Thyroid gland (tissue), 4 donors: ENCODE measurements around the gene EFNA1. TPM values are rescaled to one million over a fixed set of nuclear protein-coding genes. Genes with fewer than 3 reads are reported as not detected.

ENCODE experiments used
- DNase-seq, 2 donors: peaks; one replicate each; pipeline ENCODE4 v3.0.0-alpha.2; 2019
- H3K27ac ChIP-seq, 3 donors: fragments of 200-600 bp; sonication (generic); 1 replicate in 2 of 3; 2 replicates in 1 of 3; pipeline ENCODE4 v1.5.1; 2016 to 2019; ENCODE audit warnings: mild to moderate bottlenecking in 1 of 3, moderate library complexity in 1 of 3
- H3K27me3 ChIP-seq: fragments of 200-600 bp; sonication (generic); one replicate; pipeline ENCODE4 v1.5.1; 2019
- H3K36me3 ChIP-seq, 2 donors: fragments of 200-600 bp; sonication (generic); one replicate each; pipeline ENCODE4 v1.5.1; 2016 to 2019
- H3K4me1 ChIP-seq, 2 donors: fragments of 200-600 bp; sonication (generic); one replicate each; pipeline ENCODE4 v1.5.1; 2017 to 2019
- H3K4me3 ChIP-seq, 3 donors: fragments of 200-600 bp; sonication (generic); replicated peaks in 1 of 3; 1 replicate in 2 of 3; 2 replicates in 1 of 3; pipeline ENCODE4 v1.5.1; 2016; ENCODE audit warnings: mild to moderate bottlenecking in 1 of 3
- H3K9me3 ChIP-seq: fragments of 200-600 bp; sonication (generic); one replicate; pipeline ENCODE4 v1.5.1; 2017
- POLR2A ChIP-seq, 2 donors: fragments of 450-650 bp; IDR thresholded peaks; one replicate each; pipeline ENCODE4 v1.6.1; 2017; ENCODE audit warnings: antibody characterized with exemption in 2 of 2, mild to moderate bottlenecking in 2 of 2, moderate library complexity in 1 of 2
- WGBS, 2 donors: methylation state at CpG; one replicate each; pipeline ENCODE4 v1.1.5; 2017; 5-methylcytosine and 5-hydroxymethylcytosine counted together
- intact Hi-C: fragments of 100-400 bp; cut with DNase I; formaldehyde crosslinking; loops from one replicate; pipeline ENCODE4 v1.15.1; 2023
- total RNA-seq, 4 donors: library from RNA; depleted of rRNA; stranded (reverse); fragments of >200 nt; gene quantifications; one replicate each; pipeline ENCODE4 v1.2.3, GENCODE V29; 2016
- TF ChIP-seq, protein P1 (sequence below), 6 experiments: fragments of 200-600 bp in 3 of 6; fragments of 450-650 bp in 3 of 6; sonication (generic) in 3 of 6; IDR thresholded peaks; one replicate each; pipeline ENCODE4 v1.5.1; 2016 to 2019; ENCODE audit warnings: antibody characterized with exemption in 6 of 6, mild to moderate bottlenecking in 2 of 6, inconsistent platforms in 1 of 6, moderate library complexity in 1 of 6

Gene EFNA1
- total RNA-seq, 4 donors from 2014 or later: 56.1 to 129 (median 83.1) TPM

DNA sequence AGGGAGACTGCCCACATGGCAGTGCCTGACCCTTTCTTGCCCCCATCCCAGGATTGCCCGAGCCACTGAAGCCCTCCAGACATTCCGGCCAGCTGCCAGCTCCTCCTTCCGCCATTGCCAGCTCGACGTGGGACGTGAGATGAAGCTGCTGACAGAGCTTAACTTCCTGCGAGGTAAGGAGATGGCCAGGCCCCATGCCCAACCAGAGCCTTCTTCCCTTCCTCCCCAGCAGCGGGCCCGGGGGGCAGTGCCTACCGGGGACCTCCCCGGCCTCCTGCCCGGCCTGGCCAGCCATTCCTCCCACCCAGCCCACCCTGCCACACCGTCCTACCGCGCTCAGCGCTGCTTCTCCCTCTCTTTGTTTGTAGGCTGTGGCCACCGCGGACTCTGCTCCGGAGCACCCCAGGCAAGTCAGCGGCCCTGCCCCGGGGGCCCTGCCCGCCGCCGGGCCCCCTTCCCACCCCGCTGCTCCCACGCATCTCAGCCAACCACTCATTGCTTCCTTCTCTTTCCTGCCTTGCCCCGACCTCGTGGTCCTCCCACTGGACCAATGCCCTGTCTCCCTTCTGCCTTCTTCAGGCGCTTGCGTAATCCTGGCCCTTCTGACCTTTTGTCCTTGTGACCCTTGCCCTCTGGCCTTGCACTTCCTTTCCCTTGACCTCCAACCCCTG, 50.9 kb downstream of the EFNA1 start:
- Histone ChIP-seq H3K4me1 (peaks cover 2 to 15% of the 10 kb centered on the region in 2 donors), H3K9me3 (no peaks in the 10 kb centered on the region), H3K36me3 (no peaks in the 10 kb centered on the region), H3K4me3 (no peak overlapping the region), H3K27ac (no peak overlapping the region), H3K27me3 (peaks cover 7% of the 10 kb centered on the region)
- DNase-seq: no peak
- TF ChIP-seq POLR2A (IDR thresholded peaks at IDR 0.05): no peak
- TF ChIP-seq, protein P1, sequence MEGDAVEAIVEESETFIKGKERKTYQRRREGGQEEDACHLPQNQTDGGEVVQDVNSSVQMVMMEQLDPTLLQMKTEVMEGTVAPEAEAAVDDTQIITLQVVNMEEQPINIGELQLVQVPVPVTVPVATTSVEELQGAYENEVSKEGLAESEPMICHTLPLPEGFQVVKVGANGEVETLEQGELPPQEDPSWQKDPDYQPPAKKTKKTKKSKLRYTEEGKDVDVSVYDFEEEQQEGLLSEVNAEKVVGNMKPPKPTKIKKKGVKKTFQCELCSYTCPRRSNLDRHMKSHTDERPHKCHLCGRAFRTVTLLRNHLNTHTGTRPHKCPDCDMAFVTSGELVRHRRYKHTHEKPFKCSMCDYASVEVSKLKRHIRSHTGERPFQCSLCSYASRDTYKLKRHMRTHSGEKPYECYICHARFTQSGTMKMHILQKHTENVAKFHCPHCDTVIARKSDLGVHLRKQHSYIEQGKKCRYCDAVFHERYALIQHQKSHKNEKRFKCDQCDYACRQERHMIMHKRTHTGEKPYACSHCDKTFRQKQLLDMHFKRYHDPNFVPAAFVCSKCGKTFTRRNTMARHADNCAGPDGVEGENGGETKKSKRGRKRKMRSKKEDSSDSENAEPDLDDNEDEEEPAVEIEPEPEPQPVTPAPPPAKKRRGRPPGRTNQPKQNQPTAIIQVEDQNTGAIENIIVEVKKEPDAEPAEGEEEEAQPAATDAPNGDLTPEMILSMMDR (IDR thresholded peaks at IDR 0.05): no peak
- intact Hi-C loops: no loop called here
- WGBS, 2 donors: 85 to 87% methylated on average over 26 to 28 of the region's 30 CpGs

DNA sequence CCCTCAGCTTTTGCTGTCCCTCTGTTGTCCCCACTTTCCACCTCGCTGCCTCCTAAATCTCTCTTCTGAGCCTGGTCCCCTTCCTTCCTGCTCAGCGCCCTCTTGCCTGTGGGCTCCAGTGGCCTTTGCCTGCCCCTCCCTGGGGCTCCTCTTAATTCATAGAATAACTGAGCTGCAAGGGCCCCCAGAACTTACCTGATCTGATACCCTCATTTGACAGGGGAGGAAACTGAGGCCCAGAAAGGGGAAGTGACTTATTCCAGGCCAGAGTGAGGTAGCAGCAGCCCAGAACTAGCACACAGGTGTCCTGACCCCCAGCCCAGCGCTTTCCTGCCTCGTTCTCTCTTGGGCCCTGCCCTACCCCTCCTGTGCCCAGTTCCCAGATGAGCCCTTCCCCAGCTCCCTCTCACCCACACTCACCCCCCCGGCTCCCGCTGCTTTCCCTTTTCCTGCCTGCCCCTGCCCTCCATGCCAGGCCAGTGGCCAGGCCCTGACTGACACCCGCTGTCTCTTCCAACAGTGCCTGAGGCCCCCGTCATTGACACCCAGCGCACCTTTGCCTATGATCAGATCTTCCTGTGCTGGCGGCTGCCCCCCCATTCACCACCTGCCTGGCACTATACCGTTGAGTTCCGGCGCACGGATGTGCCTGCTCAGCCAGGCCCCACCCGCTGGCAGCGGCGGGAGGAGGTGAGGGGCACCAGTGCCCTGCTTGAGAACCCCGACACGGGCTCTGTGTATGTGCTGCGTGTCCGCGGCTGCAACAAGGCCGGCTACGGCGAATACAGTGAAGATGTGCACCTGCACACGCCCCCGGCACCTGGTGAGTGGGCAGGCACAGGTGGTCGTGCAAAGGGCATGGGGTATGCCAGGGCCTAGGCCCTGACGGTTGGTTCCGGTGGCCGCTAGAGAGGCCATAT, 51.7 kb downstream of the EFNA1 start:
- no peak for DNase-seq
- intact Hi-C loops: no loop called here
- Histone ChIP-seq H3K9me3 (no peaks in the 10 kb centered on the region), H3K4me3 (no peak overlapping the region), H3K4me1 (peaks cover 0 to 7% of the 10 kb centered on the region in 2 donors), H3K27ac (no peak overlapping the region), H3K36me3 (no peaks in the 10 kb centered on the region), H3K27me3 (peaks cover 1% of the 10 kb centered on the region)
- WGBS, 2 donors: 92 to 93% methylated on average over 26 to 29 of the region's 31 CpGs
- TF ChIP-seq, protein P1 (IDR thresholded peaks at IDR 0.05): no peak
- TF ChIP-seq POLR2A (IDR thresholded peaks at IDR 0.05): no peak

DNA sequence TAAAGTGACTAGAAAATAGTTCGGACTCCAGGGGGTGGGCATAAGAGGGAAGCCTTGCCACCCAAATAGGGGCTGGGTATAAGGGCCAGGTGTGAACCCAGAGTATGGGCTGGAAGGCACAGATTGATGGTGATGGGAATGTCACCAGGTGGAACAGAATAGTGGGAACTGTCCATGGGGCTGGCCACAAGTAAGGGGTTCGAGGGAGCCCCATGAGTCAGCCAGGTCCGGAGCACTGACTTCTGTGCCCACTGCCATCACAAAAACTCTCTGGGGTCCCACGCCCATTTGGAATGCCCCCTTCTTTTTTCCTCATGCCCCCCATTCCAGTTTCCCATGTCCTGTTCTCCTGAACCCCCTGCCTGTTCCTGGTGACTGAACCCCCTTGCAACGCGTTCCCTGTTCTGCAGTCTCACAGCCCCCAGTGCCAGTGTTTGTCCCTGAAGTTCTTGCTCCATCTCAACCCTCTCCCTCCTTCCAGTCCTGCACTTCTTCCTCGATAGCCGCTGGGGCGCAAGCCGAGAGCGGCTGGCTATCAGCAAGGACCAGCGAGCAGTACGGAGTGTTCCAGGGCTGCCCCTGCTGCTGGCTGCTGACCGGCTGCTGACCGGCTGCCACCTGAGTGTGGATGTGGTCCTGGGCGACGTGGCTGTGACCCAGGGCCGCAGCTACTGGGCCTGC, 53.8 kb downstream of the EFNA1 start:
- DNase-seq: no peak
- H3K36me3 ChIP-seq: no peaks in the 10 kb centered on the region
- 85 to 89% methylated on average over 18 of the region's 18 CpGs for WGBS, 2 donors
- H3K27ac ChIP-seq: no peak overlapping the region
- no peak for TF ChIP-seq POLR2A (IDR thresholded peaks at IDR 0.05)
- TF ChIP-seq, protein P1 (IDR thresholded peaks at IDR 0.05): no peak
- intact Hi-C loops: no loop called here
- H3K4me3 ChIP-seq: no peak overlapping the region
- H3K27me3 ChIP-seq: no peaks in the 10 kb centered on the region
- H3K4me1 ChIP-seq: peaks cover 0 to 9% of the 10 kb centered on the region in 2 donors
- H3K9me3 ChIP-seq: no peaks in the 10 kb centered on the region

DNA sequence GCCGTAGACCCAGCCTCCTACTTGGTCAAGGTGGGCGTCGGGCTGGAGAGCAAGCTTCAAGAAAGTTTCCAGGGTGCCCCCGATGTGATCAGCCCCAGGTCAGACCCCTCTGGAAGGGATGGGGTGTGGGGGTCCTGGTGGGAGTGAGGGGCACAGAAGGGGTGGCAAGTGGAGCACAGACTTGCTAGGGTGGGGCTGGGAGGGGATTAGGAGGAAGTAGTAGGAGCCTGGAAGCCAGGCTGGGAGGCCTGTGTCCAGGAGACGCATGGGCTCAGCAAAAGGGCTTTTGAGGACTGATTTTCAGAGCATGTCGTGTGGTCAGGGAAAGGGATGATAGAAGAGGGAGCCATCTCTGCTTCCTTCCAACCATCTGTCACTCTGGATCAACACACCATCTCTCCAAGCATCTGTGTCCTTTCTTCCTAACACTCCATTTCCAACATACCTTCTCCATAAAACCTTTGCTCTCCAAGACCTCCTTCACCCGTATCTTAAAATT, 54.4 kb downstream of the EFNA1 start:
- 91 to 92% methylated on average over 7 of the region's 7 CpGs for WGBS, 2 donors
- intact Hi-C loops: no loop called here
- DNase-seq: no peak

More for the DNA sequence above, 54.4 kb downstream of the EFNA1 start:
- Histone ChIP-seq H3K4me3 (no peak overlapping the region), H3K36me3 (no peaks in the 10 kb centered on the region), H3K4me1 (peaks cover 0 to 5% of the 10 kb centered on the region in 2 donors), H3K27me3 (no peaks in the 10 kb centered on the region), H3K27ac (no peak overlapping the region), H3K9me3 (no peaks in the 10 kb centered on the region)
- TF ChIP-seq, protein P1 (IDR thresholded peaks at IDR 0.05): no peak
- TF ChIP-seq POLR2A (IDR thresholded peaks at IDR 0.05): no peak
